BLaER1 (cell line): ENCODE measurements around the gene SUOX.
A peak's percentile ranks its signal among the peaks of the same experiment; 100 is the strongest.

Experiments
- H3K27ac ChIP-seq: shearing (Covaris generic); formaldehyde crosslinking; 2 replicates; pipeline ENCODE4 v1.8.1; 2022
- H3K27me3 ChIP-seq: shearing (Covaris generic); formaldehyde crosslinking; 2 replicates; pipeline ENCODE4 v1.8.1; 2022
- H3K36me3 ChIP-seq: shearing (Covaris generic); formaldehyde crosslinking; 2 replicates; pipeline ENCODE4 v1.8.1; 2022
- H3K4me1 ChIP-seq: shearing (Covaris generic); formaldehyde crosslinking; 2 replicates; pipeline ENCODE4 v1.8.1; 2022
- H3K4me2 ChIP-seq: shearing (Covaris generic); formaldehyde crosslinking; 2 replicates; pipeline ENCODE4 v1.8.1; 2022
- H3K4me3 ChIP-seq: shearing (Covaris generic); formaldehyde crosslinking; 2 replicates; pipeline ENCODE4 v1.8.1; 2022
- H3K9ac ChIP-seq: shearing (Covaris generic); formaldehyde crosslinking; 2 replicates; pipeline ENCODE4 v1.8.1; 2022
- H3K9me3 ChIP-seq: shearing (Covaris generic); formaldehyde crosslinking; 2 replicates; pipeline ENCODE4 v1.8.1; 2022
- H4K20me1 ChIP-seq: shearing (Covaris generic); formaldehyde crosslinking; 2 replicates; pipeline ENCODE4 v1.8.1; 2022
- Cebpa-rat ChIP-seq: shearing (Covaris generic); IDR thresholded peaks from 2 replicates; pipeline ENCODE4 v1.8.1; 2022

The SUOX gene

GRCh38 chr12:55996715-55997534 is at the start of gene SUOX:
SUOX (plus strand) TSS chr12:55997276; CDS start chr12:56002222, 4,946 bp downstream.
- peak within 1 kb of the TSS; percentile 18; the same call in 1 of the 2 replicates for H3K4me3 ChIP-seq

GRCh38 chr12:55955344-55955743 is 41.7 kb upstream of the SUOX start:
- H4K20me1 ChIP-seq, result no peaks in the 10 kb centered on the region
- H3K27me3 ChIP-seq, result no peaks in the 10 kb centered on the region
- TF ChIP-seq Cebpa-rat, result no peak
- H3K9me3 ChIP-seq, result no peaks in the 10 kb centered on the region
- peaks cover 40% of the 10 kb centered on the region for H3K36me3 ChIP-seq
- no peak overlapping the region for H3K4me3 ChIP-seq
- no peaks in the 10 kb centered on the region for H3K4me1 ChIP-seq
- no peak overlapping the region for H3K4me2 ChIP-seq
- no peak overlapping the region for H3K9ac ChIP-seq
- H3K27ac ChIP-seq, result no peak overlapping the region

More at GRCh38 chr12:55996715-55997534, at the start of gene SUOX:
- Histone ChIP-seq H3K27ac (no peak within 1 kb of the TSS), H3K36me3 (peaks cover 43% of the 10 kb centered on the region), H3K4me1 (peaks cover 9% of the 10 kb centered on the region), H3K27me3 (no peaks in the 10 kb centered on the region), H3K9ac (peak within 1 kb of the TSS; percentile 24; the same call in 1 of the 2 replicates), H3K9me3 (no peaks in the 10 kb centered on the region), H4K20me1 (no peaks in the 10 kb centered on the region), H3K4me2 (peak within 1 kb of the TSS; percentile 37)
- TF ChIP-seq Cebpa-rat, result no peak

GRCh38 chr12:55955800-55956508 is 41.1 kb upstream of the SUOX start:
- no peak overlapping the region for H3K27ac ChIP-seq
- no peak overlapping the region for H3K4me3 ChIP-seq
- no peak for TF ChIP-seq Cebpa-rat
- no peaks in the 10 kb centered on the region for H3K27me3 ChIP-seq
- peaks cover 35% of the 10 kb centered on the region for H3K36me3 ChIP-seq
- H3K9ac ChIP-seq, result no peak overlapping the region
- no peak overlapping the region for H3K4me2 ChIP-seq
- no peaks in the 10 kb centered on the region for H3K4me1 ChIP-seq
- H3K9me3 ChIP-seq, result no peaks in the 10 kb centered on the region
- no peaks in the 10 kb centered on the region for H4K20me1 ChIP-seq

GRCh38 chr12:55957106-55957859 is 39.8 kb upstream of the SUOX start:
- H3K27me3 ChIP-seq, result no peaks in the 10 kb centered on the region
- H3K9me3 ChIP-seq, result no peaks in the 10 kb centered on the region
- H3K4me3 ChIP-seq, result no peak overlapping the region
- no peak overlapping the region for H3K4me2 ChIP-seq
- H3K9ac ChIP-seq, result no peak overlapping the region
- H3K36me3 ChIP-seq, result peaks cover 21% of the 10 kb centered on the region
- H4K20me1 ChIP-seq, result no peaks in the 10 kb centered on the region
- H3K27ac ChIP-seq, result no peak overlapping the region
- H3K4me1 ChIP-seq, result no peaks in the 10 kb centered on the region
- no peak for TF ChIP-seq Cebpa-rat

- Histone ChIP-seq H3K36me3 (peaks cover 7% of the 10 kb centered on the region), H3K9me3 (no peaks in the 10 kb centered on the region), H3K4me3 (no peak overlapping the region), H4K20me1 (no peaks in the 10 kb centered on the region), H3K27me3 (no peaks in the 10 kb centered on the region), H3K4me2 (no peak overlapping the region), H3K9ac (no peak overlapping the region), H3K4me1 (peaks cover 30% of the 10 kb centered on the region), H3K27ac (no peak overlapping the region)
- no peak for TF ChIP-seq Cebpa-rat
Measured at GRCh38 chr12:55963760-55964159, 33.3 kb upstream of the SUOX start.

GRCh38 chr12:55965240-55965639 is 31.8 kb upstream of the SUOX start:
- peaks cover 33% of the 10 kb centered on the region for H3K4me1 ChIP-seq
- H4K20me1 ChIP-seq, result no peaks in the 10 kb centered on the region
- H3K27ac ChIP-seq, result no peak overlapping the region
- H3K36me3 ChIP-seq, result peaks cover 22% of the 10 kb centered on the region
- H3K9ac ChIP-seq, result no peak overlapping the region
- H3K27me3 ChIP-seq, result no peaks in the 10 kb centered on the region
- no peaks in the 10 kb centered on the region for H3K9me3 ChIP-seq
- H3K4me2 ChIP-seq, result peak overlapping the region; percentile 98
- H3K4me3 ChIP-seq, result no peak overlapping the region
- TF ChIP-seq Cebpa-rat, result no peak

- Histone ChIP-seq H3K27ac (peak within 1 kb of the TSS; percentile 73), H4K20me1 (no peaks in the 10 kb centered on the region)
- no peak for TF ChIP-seq Cebpa-rat
Measured at GRCh38 chr12:55965941-55966407, 31.1 kb upstream of the SUOX start, which contains the start of gene PMEL. PMEL (minus strand) TSS chr12:55966042; CDS start chr12:55966011, 31 bp downstream.

GRCh38 chr12:55966408-55967281 is 30.4 kb upstream of the SUOX start, which contains the start of gene CDK2:
CDK2 (plus strand) TSS chr12:55966830; CDS start chr12:55967009, 179 bp downstream.
- H3K9me3 ChIP-seq, result no peaks in the 10 kb centered on the region
- peak within 1 kb of the TSS; percentile 78 for H3K4me3 ChIP-seq
- no peaks in the 10 kb centered on the region for H3K27me3 ChIP-seq
- H3K36me3 ChIP-seq, result peaks cover 36% of the 10 kb centered on the region
- peak within 1 kb of the TSS; percentile 98 for H3K4me2 ChIP-seq
- peaks cover 46% of the 10 kb centered on the region for H3K4me1 ChIP-seq
- peak within 1 kb of the TSS; percentile 73 for H3K27ac ChIP-seq
- TF ChIP-seq Cebpa-rat, result no peak
- H4K20me1 ChIP-seq, result no peaks in the 10 kb centered on the region
- H3K9ac ChIP-seq, result peak within 1 kb of the TSS; percentile 90

More at GRCh38 chr12:55965941-55966407, 31.1 kb upstream of the SUOX start, which contains the start of gene PMEL:
- Histone ChIP-seq H3K4me2 (peak within 1 kb of the TSS; percentile 98), H3K36me3 (peaks cover 29% of the 10 kb centered on the region), H3K4me1 (peaks cover 39% of the 10 kb centered on the region), H3K27me3 (no peaks in the 10 kb centered on the region), H3K4me3 (peak within 1 kb of the TSS; percentile 78), H3K9me3 (no peaks in the 10 kb centered on the region), H3K9ac (peak within 1 kb of the TSS; percentile 90)
